ENCODE measurements around the gene SLN.

The SLN gene

GRCh38 chr11:107719557-107720302 is 7.9 kb upstream of the SLN start:
- DNase-seq (ENCODE audit: low read depth) = no peak

- no peak for DNase-seq (ENCODE audit: low read depth)
Measured at GRCh38 chr11:107719073-107719472, 7.2 kb upstream of the SLN start.

- no peak for DNase-seq (ENCODE audit: low read depth)
Measured at GRCh38 chr11:107716884-107717532, 5.2 kb upstream of the SLN start.

GRCh38 chr11:107713009-107713408 is 1.2 kb upstream of the SLN start:
- no peak for DNase-seq (ENCODE audit: low read depth)

GRCh38 chr11:107710301-107710700 is 1.6 kb downstream of the SLN start:
- no peak for DNase-seq (ENCODE audit: low read depth)

GRCh38 chr11:107708792-107709191 is 3.1 kb downstream of the SLN start:
- DNase-seq (ENCODE audit: low read depth) = no peak

GRCh38 chr11:107707807-107708206 is 4.0 kb downstream of the SLN start:
- no peak for DNase-seq (ENCODE audit: low read depth)

- DNase-seq (ENCODE audit: low read depth) = no peak
Measured at GRCh38 chr11:107707215-107707671, 4.6 kb downstream of the SLN start.

- no peak for DNase-seq (ENCODE audit: low read depth)
Measured at GRCh38 chr11:107706531-107706930, 5.3 kb downstream of the SLN start.

GRCh38 chr11:107705027-107705426 is 6.8 kb downstream of the SLN start:
- peak; percentile 85 for DNase-seq (ENCODE audit: low read depth)

GRCh38 chr11:107704451-107704850 is 7.4 kb downstream of the SLN start:
- DNase-seq (ENCODE audit: low read depth) = no peak

GRCh38 chr11:107702723-107703122 is 9.1 kb downstream of the SLN start:
- no peak for DNase-seq (ENCODE audit: low read depth)

GRCh38 chr11:107702109-107702660 is 9.7 kb downstream of the SLN start:
- no peak for DNase-seq (ENCODE audit: low read depth)

- no peak for DNase-seq (ENCODE audit: low read depth)
Measured at GRCh38 chr11:107699371-107700285, 12.2 kb downstream of the SLN start.

GRCh38 chr11:107697291-107697690 is 14.6 kb downstream of the SLN start:
- no peak for DNase-seq (ENCODE audit: low read depth)

- DNase-seq (ENCODE audit: low read depth) = peak; percentile 87
Measured at GRCh38 chr11:107696140-107696539, 15.7 kb downstream of the SLN start.

- no peak for DNase-seq (ENCODE audit: low read depth)
Measured at GRCh38 chr11:107695446-107695845, 16.4 kb downstream of the SLN start.

GRCh38 chr11:107691000-107691750 is 20.7 kb downstream of the SLN start:
- peak; percentile 22 for DNase-seq (ENCODE audit: low read depth)

- no peak for DNase-seq (ENCODE audit: low read depth)
Measured at GRCh38 chr11:107689317-107690202, 22.3 kb downstream of the SLN start.

GRCh38 chr11:107688322-107688918 is 23.4 kb downstream of the SLN start:
- DNase-seq (ENCODE audit: low read depth) = no peak

Measured in HS-5 (cell line).